ENCODE results near the gene TRABD2B.

DNA sequence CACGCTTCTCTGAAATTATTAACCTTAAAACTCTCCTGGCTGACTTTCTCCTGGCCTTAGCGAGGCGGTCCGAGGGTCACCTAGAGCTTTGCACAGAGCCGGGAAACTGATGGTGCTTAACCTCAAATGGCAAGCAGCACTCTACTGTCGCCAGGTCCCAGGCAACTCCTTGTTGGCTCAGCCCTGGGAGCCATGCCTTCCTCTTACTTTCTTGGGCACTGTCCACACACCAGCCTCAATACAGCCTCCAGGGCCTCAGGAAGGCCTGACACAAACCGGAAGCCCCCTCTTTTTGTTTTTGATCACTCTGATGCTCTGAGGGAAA lies 3.8 kb downstream of the TRABD2B start:
- TF ChIP-seq, protein P1, sequence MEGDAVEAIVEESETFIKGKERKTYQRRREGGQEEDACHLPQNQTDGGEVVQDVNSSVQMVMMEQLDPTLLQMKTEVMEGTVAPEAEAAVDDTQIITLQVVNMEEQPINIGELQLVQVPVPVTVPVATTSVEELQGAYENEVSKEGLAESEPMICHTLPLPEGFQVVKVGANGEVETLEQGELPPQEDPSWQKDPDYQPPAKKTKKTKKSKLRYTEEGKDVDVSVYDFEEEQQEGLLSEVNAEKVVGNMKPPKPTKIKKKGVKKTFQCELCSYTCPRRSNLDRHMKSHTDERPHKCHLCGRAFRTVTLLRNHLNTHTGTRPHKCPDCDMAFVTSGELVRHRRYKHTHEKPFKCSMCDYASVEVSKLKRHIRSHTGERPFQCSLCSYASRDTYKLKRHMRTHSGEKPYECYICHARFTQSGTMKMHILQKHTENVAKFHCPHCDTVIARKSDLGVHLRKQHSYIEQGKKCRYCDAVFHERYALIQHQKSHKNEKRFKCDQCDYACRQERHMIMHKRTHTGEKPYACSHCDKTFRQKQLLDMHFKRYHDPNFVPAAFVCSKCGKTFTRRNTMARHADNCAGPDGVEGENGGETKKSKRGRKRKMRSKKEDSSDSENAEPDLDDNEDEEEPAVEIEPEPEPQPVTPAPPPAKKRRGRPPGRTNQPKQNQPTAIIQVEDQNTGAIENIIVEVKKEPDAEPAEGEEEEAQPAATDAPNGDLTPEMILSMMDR (conservative IDR thresholded peaks at IDR 0.05 in 1 of 2, IDR thresholded peaks at IDR 0.05 in 1 of 2; ENCODE audit: low read depth in 1 of 2, low read length in 2 of 2), result no peak
- TF ChIP-seq EZH2 (IDR thresholded peaks at IDR 0.05; ENCODE audit: low read length, missing control alignments), result no peak
